Right cardiac atrium (tissue), 5 donors: Measurements from ENCODE around the gene CD99. TPM values are rescaled to one million over a fixed set of nuclear protein-coding genes. Genes with fewer than 3 reads are reported as not detected.

Experiments used
- ATAC-seq, 2 donors: fragments of 200-7000 bp; cut with Tn5 transposase; one replicate each; pipeline versions ENCODE4 v1.8.0 to v1.9.1; 2020; ENCODE audit warnings: moderate library complexity in 2 of 2, mild to moderate bottlenecking in 1 of 2
- DNase-seq, 3 donors: peaks; one replicate each; pipeline ENCODE4 v3.0.0-alpha.2; 2020
- H3K27ac ChIP-seq: one replicate; pipeline ENCODE4 v1.5.1; 2013; ENCODE audit warnings: mild to moderate bottlenecking, low read length, control low read depth, moderate library complexity
- H3K27me3 ChIP-seq: one replicate; pipeline ENCODE4 v1.6.1; 2013; ENCODE audit not compliant: control insufficient read depth, insufficient read depth
- H3K4me1 ChIP-seq: one replicate; pipeline ENCODE4 v1.6.1; 2013; ENCODE audit warnings: low read length; ENCODE audit not compliant: control insufficient read depth, insufficient read depth
- H3K4me3 ChIP-seq: one replicate; pipeline ENCODE4 v1.5.1; 2013; ENCODE audit warnings: low read length, control low read depth
- H3K9me3 ChIP-seq: one replicate; pipeline ENCODE4 v1.6.1; 2013; ENCODE audit warnings: low read length; ENCODE audit not compliant: control insufficient read depth
- WGBS: extraction: QIAGEN DNeasy Blood & Tissue Kit; methylation state at CpG from one replicate; pipeline ENCODE4 v1.1.7; 2013; 5-methylcytosine and 5-hydroxymethylcytosine counted together
- intact Hi-C, 4 donors: fragments of 100-400 bp; cut with DNase I; formaldehyde crosslinking; loops; one replicate each; pipeline versions ENCODE4 v1.11.0 to v1.14.0; 2022 to 2023
- polyA plus RNA-seq: library from polyadenylated mRNA; stranded (reverse); fragments of 200-250 nt; gene quantifications from one replicate; pipeline ENCODE4 v1.2.3, GENCODE V29; 2013
- total RNA-seq, 4 donors: library from RNA; stranded (reverse); fragmentation: NEBNext Ultra II Directional; extraction: Animal tissue kit (Norgen Biotek cat#: 25700); gene quantifications; one replicate each; pipeline ENCODE4 v1.2.1, GENCODE V29; 2021
- donor health status: healthy with polysubstance abuse.
- donor health status: DM: no; HTN: yes; CAD: no.
- donor health status: DM: no; HTN: no; CAD: no.
- donor health status: DM: no; HTN: yes; CAD: no; lungs with severe emphysema.
- donor health status: DM: yes; HTN: yes; CAD: no.

The CD99 gene
- total and polyA plus RNA-seq, 5 donors: 230 to 387 (median 337) TPM

DNA sequence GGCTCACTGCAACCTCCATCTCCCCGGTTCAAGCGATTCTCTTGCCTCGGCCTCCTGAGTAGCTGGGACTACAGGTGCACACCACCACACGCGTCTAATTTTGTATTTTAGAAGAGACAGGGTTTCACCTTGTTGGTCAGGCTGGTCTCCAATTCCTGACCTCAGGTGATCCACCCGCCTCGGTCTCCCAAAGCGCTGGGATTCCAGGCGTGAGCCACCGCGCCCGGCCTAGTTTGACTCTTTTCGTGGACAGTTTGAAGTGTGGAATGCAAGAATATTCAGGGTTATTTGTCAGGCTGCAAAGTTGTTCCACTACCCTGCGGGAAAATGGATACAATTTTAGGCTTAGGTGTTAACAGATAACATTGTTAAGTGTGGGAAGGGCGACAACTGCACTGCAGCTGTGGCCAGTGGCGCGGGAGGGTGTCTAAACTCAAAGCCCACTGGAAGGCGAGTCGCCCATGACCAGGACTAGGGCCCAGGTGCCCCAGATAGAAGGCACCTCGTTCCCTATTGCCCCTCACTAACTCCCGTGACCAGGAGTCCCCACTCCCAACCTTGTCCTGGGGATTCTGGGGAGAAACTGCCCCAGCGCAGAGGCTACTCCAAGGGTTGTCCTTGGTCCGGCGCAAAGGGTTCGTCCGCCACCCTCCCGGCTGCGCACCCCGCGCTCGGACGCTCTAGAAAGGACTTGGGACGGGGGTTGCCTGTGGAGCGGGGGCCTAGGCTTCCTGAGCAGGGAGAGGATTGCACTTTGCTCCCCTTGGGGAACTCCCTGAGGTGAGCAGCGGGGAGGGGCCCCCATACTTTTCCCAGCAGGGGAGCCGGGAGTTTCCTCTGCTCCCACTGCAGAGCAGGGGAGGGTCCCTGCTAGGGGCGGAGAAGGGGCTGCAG lies 1.1 kb upstream of the CD99 start:
- DNase-seq (peak in 2 of 3 donors; percentile 55 to 58), ATAC-seq (peak in 1 of 2 donors; percentile 2)
- WGBS: 74% methylated on average over 37 of the region's 37 CpGs
- peaks cover 13% of the 10 kb centered on the region for H3K4me1 ChIP-seq
- H3K9me3 ChIP-seq: no peaks in the 10 kb centered on the region
- H3K4me3 ChIP-seq: peak overlapping the region; percentile 72
- intact Hi-C loops: no loop called here
- H3K27me3 ChIP-seq: no peaks in the 10 kb centered on the region
- no peak overlapping the region for H3K27ac ChIP-seq

DNA sequence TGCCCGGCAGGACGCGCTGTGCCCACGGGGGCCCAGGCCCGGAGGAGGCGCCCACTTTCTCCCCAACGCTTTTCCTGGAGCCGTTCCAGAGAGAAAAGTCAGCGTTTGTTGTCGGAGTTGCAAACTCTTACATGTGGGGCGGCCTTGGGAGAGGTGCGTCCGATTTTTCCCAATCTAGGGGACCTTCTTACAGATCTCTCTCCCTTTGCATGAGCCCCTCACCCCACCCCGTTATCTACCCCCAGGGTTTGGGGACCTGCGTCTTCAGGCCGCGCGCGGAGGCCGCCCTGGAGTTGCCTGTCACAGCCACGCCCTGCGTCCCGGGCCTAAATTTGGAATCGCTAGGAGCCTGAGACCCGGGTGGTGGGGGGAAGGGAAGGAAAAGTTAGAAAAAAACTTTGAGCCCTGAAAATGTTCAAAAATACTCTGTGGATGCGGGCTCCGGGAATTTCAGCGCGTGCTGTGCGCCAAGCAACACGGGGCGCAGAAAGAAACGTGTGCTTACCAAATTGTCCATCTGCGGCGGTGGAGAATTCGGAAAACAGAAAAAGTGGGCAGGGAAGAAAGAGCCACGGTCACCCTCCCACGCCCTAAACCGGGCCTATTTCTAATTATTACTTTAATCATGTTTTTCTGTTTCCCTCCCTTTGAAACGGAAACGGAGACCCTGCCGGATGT lies 587 bp downstream of the CD99 start:
- ATAC-seq (peak; percentile 52 to 58), DNase-seq (peak; percentile 78 to 92 (median 86))
- WGBS: under 1% methylated on average over 42 of the region's 42 CpGs
- Histone ChIP-seq H3K4me3 (peak overlapping the region; percentile 72), H3K4me1 (peaks cover 15% of the 10 kb centered on the region), H3K27ac (peak overlapping the region; percentile 64), H3K27me3 (no peaks in the 10 kb centered on the region), H3K9me3 (no peaks in the 10 kb centered on the region)
- intact Hi-C loops: no loop called here

- Histone ChIP-seq H3K27ac (peak overlapping the region; percentile 64), H3K9me3 (no peaks in the 10 kb centered on the region), H3K4me1 (peaks cover 21% of the 10 kb centered on the region), H3K27me3 (no peaks in the 10 kb centered on the region), H3K4me3 (peak overlapping the region; percentile 72)
- DNase-seq: peak; percentile 77 to 89 (median 81)
- peak; percentile 48 to 76 for ATAC-seq
- intact Hi-C loops: no loop called here
- 4% methylated on average over 24 of the region's 24 CpGs for WGBS
Observed at GRCh38 chrX:2692221-2693112, 1.4 kb downstream of the CD99 start.

- Histone ChIP-seq H3K27ac (peak overlapping the region; percentile 64), H3K9me3 (no peaks in the 10 kb centered on the region), H3K27me3 (no peaks in the 10 kb centered on the region), H3K4me3 (peak overlapping the region; percentile 72), H3K4me1 (peaks cover 27% of the 10 kb centered on the region)
- DNase-seq (no peak), ATAC-seq (no peak)
- 44% methylated on average over 15 of the region's 15 CpGs for WGBS
- intact Hi-C loops: no loop called here
Observed at GRCh38 chrX:2693113-2694002, 2.3 kb downstream of the CD99 start.

DNA sequence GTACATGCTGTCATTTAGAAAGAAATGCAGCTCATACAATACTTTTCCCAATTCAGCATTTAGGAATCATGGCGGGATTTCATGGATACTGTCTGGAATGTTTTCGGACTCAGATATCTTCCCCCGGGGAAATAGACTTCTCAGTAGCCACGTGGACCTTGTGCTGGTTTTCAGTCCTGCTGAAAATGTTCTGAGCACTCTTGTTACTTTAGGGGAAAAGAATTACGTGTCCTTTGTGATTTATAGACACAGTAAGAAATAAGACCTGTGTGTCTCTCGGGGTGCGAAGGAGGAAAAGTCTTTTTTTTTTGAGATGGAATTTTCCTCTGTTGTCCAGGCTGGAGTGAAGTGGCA lies 3.8 kb downstream of the CD99 start:
- Histone ChIP-seq H3K27ac (no peak overlapping the region), H3K4me3 (no peak overlapping the region), H3K9me3 (no peaks in the 10 kb centered on the region), H3K4me1 (peaks cover 30% of the 10 kb centered on the region), H3K27me3 (no peaks in the 10 kb centered on the region)
- ATAC-seq (no peak), DNase-seq (no peak)
- 58% methylated on average over 7 of the region's 7 CpGs for WGBS
- intact Hi-C loops: no loop called here

DNA sequence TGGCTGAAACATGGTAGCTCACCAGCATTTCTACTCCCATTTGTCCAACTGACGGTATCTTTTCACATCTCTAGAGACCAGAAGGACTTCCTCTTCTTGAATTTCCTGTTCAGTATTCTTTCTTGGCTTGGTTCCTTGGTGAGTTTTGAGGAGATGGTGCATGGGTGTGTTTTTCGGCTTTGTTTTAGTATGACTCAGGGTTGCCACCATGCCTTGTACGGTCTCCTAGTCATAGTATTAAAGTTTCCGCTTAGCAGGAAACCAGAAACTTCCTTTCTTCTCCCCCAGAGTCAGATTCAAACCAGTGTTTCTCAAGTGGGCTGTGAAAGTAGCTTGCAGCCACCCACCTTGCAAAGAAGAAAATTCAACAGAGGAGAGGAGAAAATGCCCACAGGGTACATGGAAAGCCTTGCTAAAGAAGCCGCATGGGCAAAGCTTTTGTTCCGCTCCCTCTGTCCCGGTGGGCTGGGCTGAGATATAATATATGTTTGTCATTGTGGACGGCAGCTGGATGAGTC lies 5.7 kb downstream of the CD99 start:
- Histone ChIP-seq H3K4me3 (no peak overlapping the region), H3K27ac (peak overlapping the region; percentile 68)

GRCh38 chrX:2697306-2697705 lies 6.2 kb downstream of the CD99 start:
- Histone ChIP-seq H3K27ac (no peak overlapping the region), H3K4me1 (peaks cover 43% of the 10 kb centered on the region), H3K9me3 (no peaks in the 10 kb centered on the region), H3K27me3 (no peaks in the 10 kb centered on the region), H3K4me3 (no peak overlapping the region)
- intact Hi-C loops: no loop called here
- DNase-seq: no peak
- no peak for ATAC-seq
- WGBS: 36% methylated on average over 7 of the region's 7 CpGs

More for the DNA sequence above, 5.7 kb downstream of the CD99 start:
- H3K9me3 ChIP-seq: no peaks in the 10 kb centered on the region
- peaks cover 40% of the 10 kb centered on the region for H3K4me1 ChIP-seq
- DNase-seq (no peak), ATAC-seq (peak; percentile 32 to 78)
- WGBS: 47% methylated on average over 8 of the region's 8 CpGs
- no peaks in the 10 kb centered on the region for H3K27me3 ChIP-seq
- intact Hi-C loops: no loop called here

DNA sequence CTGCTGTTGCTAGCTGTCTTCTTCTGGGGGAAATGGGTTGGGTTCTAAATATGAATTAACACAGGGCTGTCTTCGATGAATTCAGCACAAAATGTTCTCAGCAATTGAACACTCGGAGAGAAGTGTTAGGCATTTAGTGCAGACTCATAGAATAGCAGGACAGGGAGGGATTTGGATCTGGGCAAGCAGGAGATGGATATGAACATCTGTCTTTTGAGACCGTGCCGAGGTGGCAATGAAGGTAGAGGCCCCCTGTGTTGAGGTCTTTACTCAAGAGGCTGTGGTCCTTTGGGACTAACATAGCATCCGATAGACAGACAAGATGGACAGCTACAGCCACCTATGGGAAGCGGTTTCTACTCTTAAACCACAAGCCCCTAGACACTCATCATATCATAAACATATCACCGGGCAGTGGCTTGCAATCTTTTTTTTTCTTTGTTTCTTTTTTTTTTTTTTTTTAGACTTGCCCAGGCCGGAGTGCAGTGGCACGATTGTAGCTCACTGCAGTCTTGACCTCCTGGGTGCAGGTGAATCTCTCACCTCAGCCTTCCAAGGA lies 6.7 kb downstream of the CD99 start:
- intact Hi-C loops: no loop called here
- ATAC-seq: no peak
- Histone ChIP-seq H3K4me1 (peaks cover 41% of the 10 kb centered on the region), H3K9me3 (no peaks in the 10 kb centered on the region), H3K27me3 (no peaks in the 10 kb centered on the region), H3K4me3 (no peak overlapping the region), H3K27ac (peak overlapping the region; percentile 56)
- DNase-seq: no peak
- WGBS: 67% methylated on average over 9 of the region's 9 CpGs

- Histone ChIP-seq H3K9me3 (no peaks in the 10 kb centered on the region), H3K27me3 (no peaks in the 10 kb centered on the region), H3K4me3 (no peak overlapping the region), H3K27ac (no peak overlapping the region), H3K4me1 (peaks cover 43% of the 10 kb centered on the region)
- DNase-seq (no peak), ATAC-seq (no peak)
- WGBS: 87% methylated on average over 5 of the region's 5 CpGs
- intact Hi-C loops: no loop called here
Observed at GRCh38 chrX:2698604-2699003, 7.5 kb downstream of the CD99 start.

GRCh38 chrX:2699959-2700358 lies 8.9 kb downstream of the CD99 start:
- DNase-seq (no peak), ATAC-seq (no peak)
- Histone ChIP-seq H3K4me3 (no peak overlapping the region), H3K27me3 (no peaks in the 10 kb centered on the region), H3K4me1 (peaks cover 51% of the 10 kb centered on the region), H3K9me3 (no peaks in the 10 kb centered on the region), H3K27ac (peak overlapping the region; percentile 14)
- WGBS: 91% methylated on average over 4 of the region's 4 CpGs
- intact Hi-C loops: no loop called here
